ENCODE results near the gene CPM.

Gene CPM

DNA sequence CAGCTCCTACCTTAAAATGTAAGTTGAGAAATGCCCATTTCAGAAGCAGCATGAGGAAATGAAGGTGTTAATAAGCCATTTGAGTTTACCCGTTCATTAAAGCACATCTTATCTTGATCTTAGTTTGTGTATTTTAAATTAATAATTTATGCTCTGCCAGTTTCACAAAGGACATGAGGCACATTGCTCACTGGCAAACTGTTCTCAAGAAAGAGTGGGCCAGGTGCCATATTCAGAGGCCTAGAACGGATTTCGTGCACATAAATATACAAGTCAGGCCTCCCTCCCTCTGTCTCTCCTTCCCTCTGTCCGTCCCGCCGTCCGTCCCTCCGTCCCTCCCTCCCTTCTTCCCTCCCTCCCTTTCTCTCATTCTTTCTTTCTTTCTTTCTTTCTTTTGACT lies 29.5 kb downstream of the CPM start:
- no peak for DNase-seq

DNA sequence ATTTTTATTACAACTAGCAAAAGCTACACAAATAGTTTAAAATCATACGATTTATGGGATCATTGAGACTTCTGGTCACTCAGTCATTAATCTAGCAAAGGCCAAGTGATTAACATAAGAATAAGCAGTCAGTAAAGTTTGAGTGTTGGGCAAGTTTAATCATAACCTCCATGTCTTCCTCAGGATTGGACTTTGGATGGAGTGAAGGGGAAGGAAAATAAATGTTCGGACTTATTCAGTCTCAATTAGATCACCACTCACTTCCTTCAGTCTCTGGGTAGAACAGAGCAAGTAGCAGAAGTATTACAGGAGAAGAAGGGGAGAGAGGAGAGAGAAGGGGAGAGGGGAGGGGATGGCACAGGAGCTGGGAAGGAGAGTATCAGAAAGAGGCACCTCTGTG lies 31.4 kb downstream of the CPM start:
- DNase-seq: no peak

DNA sequence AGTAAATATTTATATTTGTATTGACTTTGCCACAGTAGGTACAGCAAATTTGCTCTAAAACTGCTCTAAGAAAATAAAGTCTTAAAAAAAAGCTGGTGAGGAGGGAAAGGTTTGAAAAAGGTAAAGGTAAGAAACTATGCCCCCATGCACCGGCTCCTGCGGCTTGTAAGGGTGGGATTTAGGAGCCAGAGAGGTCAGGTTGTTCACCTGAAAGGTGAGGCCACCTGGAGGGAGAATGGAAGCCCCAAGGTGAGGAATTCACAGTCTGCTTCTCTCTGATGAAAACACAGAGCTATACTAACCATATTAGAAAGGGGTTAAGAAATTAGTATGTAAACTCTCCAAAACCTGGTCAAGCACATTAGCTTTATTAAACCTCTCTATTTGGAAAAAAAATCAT lies 31.8 kb downstream of the CPM start:
- no peak for DNase-seq

DNA sequence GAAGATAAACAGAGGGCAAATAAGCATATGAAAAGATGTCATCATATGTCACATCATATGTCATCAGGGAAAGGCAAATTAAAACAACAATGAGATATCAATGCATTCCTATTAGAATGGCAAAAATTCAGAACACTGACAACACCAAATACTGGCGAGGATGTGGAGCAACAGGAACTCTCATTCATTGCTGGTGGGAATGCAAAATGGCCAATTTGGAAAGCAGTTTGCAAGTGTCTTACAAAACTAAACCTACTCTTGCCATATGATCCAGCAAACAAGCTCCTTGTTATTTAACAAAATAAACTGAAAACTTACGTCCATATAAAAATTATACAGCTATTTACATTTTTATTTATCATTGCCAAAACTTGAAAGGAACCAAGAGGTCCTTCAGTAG lies 32.7 kb downstream of the CPM start:
- DNase-seq: no peak

DNA sequence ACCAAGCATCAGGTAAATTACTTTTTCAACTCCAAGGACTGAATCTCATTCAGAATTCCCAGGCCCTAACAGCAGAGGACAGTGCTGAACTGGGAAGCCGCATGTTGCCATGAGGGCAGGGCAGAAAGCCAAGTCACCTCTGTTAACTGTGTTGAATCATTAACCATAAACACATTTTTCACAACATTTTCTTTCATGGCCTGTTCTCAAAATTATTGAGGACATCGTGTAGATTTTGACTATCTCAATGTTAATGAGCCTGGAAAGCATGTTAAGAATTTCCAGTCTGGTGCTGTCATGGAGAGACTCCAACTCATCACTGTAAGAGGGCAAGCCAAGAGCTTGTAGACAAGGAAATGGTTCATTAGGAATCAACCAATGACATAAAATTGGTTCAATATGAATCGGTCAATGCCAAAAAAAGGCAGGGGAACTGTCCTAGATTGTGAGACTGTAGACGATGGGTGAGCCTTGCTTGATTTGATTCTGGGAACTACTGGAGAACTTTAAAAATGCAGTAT lies 33.7 kb downstream of the CPM start:
- DNase-seq: no peak

DNA sequence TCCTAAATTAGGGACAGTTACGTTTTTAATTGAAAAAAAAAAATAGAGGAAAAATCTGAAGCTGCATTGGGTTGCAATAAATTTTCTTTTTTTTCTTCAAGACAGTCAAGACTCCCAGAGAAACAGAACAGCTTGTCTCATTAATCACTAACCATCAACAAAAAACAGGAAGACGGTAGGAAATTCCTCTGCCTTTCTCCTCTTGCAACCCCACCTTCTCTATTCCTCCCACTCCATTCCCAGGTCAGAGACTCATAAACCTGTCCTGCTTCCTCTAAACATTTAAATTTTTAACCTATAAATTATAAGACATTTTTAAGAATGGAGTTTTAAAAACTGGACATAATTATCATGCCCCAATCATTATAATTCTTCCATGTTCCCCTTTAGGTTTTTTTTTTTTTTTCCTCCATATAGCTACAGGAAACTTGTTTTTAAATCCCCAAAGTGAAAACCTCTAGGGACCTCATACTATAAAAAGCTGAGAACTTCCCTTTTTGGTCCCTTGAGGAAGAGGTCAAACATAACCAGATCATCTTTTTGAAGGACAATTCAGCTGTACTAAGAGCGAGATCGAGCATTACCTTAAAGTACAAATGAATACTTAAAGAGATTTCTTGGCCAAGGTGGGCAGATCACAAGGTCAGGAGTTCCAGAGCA lies 36.0 kb downstream of the CPM start:
- DNase-seq: peak; percentile 50 to 51

DNA sequence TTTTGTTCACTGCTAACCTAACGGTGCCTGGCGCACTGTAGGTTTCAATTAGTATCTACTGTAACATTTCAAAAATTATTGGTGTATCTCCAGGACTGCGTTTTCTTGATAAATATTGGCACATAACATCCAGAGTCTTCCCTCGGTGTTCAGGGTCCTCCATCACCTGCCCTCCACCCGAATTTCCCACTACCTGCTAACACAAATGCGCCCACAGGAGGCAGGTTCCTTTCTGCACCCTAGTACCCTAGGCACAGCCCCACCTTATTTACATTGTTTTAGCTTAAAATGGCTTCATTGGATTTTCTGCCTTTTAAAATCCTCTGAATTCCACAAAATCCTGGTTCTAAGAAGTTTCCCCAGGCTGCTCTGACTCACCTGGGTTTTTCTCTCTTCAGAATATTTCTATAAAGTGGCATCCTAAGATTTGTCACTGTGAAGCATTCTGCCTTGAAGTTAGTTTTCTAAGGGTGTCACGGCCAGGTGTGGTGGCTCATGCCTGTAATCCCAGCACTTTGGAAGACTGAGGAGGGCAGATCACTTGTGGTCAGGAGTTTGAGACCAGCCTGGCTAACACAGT lies 38.6 kb downstream of the CPM start:
- DNase-seq: no peak

DNA sequence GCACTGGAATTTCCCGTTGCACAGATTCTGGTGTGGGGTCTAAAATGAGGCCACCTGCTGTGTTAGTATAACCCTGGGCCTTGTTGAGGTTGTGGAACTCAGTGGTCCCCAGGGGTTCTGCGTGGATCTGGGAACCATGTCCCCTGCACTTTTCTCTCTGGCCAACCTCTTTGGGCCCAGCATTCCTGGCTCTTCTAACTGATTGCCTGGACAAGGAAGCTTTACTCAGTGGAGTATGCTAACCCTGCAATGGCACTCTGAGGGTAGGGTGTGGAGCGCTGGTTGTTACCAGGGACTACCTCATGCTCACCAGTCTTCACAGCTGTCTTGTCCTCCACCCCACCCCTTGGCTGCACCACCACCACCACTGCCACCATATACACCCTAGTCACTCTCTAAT lies 39.2 kb downstream of the CPM start:
- DNase-seq: no peak

DNA sequence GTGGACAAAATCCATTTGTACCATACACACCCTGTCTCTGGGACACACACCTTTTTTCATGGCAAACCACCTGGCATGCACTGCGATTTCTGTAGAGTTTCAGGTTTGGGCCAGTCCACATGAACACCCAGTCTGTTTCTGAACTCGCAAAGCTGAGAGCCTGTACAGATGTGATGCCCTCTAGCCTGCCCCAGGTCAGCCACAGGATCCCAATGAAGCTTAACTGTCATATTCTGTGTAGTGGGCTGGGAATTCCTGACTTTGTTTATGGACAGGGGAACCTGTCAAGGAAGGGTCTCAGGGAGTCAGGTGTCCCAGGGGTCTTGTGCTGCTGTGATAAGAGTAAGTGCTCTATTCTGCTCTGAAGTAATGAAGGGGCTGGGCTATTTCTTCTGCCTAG lies 39.8 kb downstream of the CPM start:
- no peak for DNase-seq

DNA sequence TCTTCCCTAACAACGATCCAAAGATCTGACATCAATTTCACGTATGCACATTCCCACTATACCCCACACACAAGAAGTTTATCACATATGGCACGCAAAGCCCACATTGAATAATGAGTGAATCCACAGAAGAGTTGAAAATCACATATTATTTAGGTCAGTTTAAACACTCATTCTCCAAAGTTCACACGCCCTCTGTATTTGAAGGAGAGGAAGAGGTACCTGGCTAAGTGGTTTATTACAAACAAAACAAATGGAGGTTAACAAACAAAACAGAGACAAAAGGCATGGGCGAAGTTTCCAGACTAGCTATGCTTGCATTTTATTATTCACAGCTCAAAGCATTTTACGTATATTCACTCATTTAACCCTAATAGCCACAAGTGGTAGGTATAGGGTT lies 41.8 kb downstream of the CPM start:
- DNase-seq: no peak

DNA sequence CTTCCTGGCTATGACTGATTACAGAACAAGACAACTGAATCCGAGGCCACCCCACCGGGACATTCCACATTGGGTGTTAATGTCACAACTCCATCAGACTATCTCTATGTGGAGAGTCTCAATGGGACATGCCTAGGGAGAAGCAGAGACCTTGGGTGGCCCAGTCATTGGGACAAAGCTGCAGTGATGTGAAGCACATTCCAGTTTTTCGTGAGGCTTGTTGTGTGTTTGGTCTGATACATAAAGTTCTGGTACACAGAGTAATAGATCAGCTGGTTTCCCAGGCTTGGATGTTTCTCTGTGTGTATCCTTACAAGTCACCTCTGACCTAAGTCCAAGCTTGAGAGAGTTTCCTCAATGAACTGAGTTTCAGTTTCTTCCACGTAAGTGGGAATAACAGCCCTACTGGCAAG lies 42.3 kb downstream of the CPM start:
- no peak for DNase-seq

DNA sequence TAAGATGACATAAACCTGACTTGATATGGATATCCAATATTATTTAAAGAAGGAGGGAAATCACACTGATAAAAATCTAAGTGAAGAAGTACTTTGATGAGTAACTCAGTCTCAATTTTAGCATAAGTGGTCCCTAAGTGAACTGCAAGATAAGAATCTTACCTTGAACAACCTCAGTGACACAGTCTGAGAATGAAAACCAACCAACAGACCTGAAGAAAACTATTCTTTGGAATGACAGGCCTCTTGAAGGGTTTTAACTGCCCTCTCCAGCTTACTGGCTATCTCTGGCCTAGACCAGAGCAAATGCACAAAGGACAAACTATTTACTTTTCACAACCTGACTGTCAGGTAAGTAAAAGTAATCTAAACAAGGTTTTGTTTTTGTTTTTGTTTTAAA lies 44.7 kb downstream of the CPM start:
- DNase-seq: no peak

DNA sequence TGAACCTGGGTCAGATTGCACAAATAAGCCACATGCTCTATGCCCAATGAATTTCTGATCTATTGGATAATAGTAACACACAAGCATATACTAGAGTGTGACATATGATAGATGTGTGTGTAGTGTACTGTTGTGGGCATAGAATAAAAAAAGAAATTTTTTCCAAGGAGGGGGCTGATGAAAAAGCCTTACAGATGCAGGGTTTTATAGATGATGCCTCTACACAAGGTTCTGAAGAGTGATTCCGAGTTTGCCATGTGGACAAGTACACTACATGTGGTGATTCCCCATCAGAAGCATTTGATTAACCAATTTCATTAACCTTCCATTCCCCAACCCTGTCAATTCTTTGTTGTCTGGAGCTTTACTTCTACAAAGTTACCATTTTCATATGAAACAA lies 45.3 kb downstream of the CPM start:
- DNase-seq: no peak

DNA sequence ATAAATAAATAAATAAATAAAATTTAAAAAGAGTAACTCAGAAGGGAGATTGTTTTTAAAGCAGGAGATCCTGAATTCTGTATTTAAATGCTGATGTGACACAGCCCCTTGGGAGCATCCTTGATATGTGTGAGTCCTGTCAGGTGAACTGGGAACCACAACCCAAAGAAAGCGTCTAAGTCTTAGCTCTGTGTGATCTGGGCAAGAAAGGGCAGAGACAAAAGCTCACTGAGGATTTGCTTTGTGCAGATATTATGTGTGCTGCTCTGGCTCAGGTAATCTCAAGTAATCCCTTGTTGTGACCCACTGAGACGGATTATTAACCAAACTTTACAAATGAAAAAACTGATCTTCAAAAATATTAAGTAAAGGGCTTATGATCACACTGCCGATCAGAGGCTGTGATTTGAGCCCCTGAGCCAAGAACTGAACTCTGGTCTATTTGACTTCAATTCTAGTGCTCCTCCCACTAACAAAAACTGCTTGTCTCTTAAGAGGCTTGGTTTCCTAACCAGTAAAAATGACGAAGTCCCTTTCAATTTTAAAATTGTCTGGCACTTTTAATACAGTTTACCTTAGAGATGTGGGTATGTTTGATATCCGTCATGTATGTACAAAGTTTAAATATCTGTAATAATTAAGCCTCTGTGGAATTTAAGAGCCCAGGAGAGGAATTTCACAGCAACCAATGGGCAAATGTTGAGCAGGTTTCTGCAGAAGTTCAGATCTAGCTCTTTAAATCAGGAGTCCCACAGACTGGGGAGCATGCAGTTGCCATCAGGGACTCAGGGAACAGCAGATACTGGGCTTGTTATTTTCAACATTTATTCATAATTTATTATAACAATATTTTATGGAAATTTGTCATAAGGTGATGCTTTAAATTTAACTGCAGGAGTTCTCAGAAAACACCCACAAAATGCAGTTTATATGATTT lies 46.1 kb downstream of the CPM start:
- DNase-seq: no peak

DNA sequence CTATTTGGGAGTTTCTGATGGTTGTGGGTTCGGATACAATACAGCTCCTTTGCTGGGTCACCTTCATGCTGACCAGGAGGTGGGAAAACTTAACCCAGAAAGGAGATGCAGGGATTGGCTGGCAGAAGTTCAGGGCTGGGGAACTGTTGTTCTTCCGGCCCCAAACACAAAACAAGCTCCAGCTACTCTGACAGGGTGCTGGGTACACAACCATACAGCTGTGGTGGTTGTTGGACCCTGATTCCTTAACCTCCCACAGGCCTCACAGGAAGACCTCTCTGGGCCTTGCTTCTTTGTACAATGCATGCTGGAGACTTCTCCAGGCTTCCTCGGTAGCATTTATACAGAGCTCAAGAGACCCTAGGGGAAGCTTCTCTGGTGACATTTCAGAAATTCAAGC lies 47.6 kb downstream of the CPM start:
- DNase-seq: no peak

DNA sequence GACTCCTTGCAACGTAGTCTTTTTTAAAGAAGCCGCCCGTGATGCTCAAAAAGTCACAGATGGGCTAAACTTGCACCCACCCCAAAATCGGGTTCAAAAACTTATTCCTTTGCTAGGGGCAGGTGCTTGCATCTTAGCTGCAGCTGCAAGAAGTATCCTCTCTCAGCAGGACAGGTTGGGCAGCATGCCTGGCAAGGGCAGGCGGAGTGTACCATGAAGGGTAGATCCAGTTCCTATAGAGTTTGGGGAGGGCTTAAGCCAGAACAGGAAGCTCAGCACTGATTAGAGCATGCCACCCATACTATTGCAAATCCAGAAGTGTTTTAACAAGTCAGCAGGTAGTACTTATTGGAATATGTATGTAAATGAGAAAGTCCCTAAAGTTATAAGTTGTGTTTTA lies 48.7 kb downstream of the CPM start:
- no peak for DNase-seq

DNA sequence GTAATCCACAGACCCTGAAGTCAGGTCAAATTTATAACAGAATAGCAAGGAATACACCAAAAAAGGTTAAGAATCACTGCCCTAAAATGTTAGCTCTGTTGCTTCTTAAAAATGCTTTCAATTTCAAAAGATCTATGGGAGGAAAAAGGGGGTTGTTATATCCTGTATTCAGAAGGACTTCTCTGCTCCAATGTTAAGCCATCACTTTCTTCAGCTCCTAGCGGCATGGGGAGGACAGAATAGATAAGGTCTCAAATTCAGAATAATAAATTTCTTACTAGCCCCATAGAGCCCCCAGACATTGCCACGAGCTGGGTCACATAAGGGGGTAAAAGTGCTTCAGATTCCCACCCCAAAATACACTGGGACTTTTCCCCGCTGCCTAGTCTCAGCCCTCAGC lies 49.8 kb downstream of the CPM start:
- DNase-seq: no peak

DNA sequence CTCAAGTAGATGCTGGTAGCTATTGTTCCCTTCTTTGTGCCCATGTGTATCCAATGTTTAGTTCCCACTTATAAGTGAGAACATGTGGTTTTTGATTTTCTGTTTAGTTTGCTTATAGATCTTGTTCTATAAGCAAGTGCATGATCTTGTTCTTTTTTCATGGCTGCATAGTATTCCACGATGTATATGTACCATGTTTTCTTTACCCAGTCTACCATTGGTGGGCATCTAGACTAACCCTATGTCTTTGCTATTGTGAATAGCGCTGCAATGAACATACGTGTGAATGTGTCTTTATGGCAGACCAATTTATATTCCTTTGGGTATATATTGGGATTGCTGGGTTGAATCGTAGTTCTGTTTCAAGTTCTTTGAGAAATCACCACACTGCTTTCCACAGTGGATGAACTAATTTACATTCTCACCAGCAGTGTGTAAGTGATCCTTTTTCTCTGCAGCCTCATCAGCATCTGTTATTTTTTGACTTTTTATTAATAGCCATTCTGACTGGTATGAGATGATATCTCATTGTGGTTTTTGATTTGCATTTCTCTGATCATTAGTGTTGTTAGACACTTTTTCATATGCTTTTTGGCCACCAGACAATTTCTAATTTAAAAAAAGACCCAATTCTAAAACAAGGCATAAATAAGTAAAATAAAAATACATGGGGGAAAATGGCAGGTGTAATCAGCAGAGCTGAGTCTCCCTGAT lies 50.6 kb downstream of the CPM start:
- no peak for DNase-seq

DNA sequence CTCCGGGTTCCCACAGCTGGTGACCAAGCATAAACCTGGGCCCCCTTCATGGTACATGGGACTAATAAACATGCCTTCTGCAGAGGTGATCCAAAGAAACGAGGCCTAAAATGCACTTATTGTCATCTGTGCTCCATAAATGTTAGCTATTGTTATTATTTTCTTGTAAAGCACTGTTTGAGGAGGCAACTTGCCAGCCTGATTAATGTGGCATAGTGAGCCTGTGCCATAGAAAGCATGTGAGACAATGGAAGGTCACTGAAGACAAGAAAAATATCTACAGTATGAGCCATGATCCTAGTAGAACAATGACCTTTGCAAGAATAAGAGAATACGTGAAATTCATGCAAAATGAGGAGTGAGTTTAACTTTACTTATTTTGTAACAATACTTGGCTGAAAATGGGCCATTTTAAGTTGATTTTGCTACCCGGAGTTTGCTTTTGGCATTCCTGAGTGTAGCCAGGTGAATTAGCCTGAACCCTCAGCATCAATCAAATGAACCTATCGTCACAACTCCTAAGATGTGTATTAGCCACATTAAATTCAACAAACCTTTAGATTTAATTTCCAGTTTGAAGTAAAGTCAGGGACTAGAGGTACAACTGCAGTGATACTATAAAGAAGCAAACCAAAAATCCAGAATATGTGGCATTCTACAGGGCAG lies 52.2 kb downstream of the CPM start:
- no peak for DNase-seq

DNA sequence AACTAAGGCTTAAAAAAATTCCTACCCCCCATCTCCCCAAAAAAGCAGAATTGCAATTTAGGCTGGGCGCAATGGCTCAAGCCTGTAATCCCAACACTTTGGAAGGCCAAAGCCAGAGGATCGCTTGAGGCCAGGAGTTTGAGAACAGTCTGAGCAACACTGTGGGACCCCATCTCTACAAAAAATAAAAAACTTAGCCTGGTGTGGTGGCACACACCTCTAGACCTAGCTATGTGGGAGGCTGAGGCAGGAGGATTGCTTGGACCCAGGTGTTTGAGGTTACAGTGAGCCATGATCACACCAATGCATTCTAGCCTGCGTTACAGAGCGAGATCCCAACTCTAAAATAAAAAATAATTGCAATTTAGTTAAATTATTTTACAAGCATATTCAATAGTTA lies 54.1 kb downstream of the CPM start:
- DNase-seq: no peak

DNA sequence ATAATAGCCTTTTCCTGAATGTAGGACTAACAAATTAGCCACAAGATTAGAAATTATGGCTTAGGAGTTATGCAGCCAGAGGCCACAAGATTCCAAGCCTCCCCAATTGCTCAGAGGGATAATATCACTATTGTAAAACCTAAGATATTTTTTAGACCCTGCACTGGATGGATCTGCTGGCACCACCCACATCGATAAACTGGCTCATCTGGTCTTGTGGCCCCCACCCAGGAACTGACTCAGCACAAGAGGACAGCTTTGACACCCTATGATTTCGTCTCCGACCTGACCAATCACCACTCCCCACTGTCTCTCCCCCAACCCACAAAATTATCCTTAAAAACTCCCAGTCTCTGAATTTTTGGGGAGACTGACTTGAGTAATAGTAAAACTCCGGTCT lies 54.7 kb downstream of the CPM start:
- no peak for DNase-seq

DNA sequence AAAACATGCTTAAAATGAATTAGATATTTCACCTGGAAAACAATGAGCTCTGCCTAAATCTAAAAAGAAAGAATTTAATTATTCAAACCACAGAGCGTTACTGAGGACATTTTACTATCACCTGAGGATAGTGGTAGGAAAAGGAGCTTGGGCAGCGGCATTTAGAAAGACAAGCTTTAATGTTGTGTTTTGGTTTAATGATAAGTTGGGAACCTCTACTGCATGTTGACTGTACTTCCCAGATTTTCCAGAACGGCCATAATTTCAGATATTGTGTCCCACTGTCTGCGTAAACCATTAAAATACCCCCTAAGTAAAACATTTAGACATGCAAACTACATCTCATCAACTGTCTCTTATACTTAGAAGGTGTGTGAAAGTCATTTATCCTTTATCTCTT lies 55.4 kb downstream of the CPM start:
- DNase-seq: no peak

DNA sequence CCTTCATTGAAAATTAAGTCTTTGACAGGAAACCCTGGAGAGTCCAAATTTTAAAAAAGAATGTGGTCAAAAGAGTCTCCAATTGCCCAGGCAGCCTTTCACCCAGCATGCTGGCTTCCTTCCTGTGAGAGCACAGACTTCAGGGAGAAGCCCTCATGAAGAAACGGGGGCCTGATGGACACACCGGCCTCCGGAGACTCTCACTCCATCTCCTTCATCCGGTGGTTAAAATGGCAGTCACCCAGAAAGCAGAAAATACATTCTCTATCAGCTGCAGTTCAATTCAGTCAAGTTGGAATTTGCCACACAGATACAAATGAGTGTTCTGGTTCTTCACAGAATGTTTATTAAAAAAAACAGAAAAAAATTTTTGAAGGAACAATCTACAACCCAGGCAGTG lies 56.5 kb downstream of the CPM start:
- DNase-seq: peak; percentile 25 to 43
